IMR-90 (cell line): ENCODE results near the gene DEFB123. TPM values are rescaled to one million over a fixed set of nuclear protein-coding genes. Genes with fewer than 3 reads are reported as not detected.
"Not testable (repeated sequence)": the region's sequence is repeated elsewhere in the genome, so short reads cannot be mapped to it uniquely, and the experiment has no call there.

Experiments
- ATAC-seq: fragments of 200-7000 bp; cut with Tn5 transposase; 2 replicates; pipeline ENCODE4 v1.9.1; 2020; ENCODE audit warnings: low read depth, mild to moderate bottlenecking, moderate library complexity
- BruUV-seq: library from RNA; stranded (reverse); fragments of 400-500 nt; replicated peaks from 2 replicates; lab custom pipeline; 2021; lab: Mats Ljungman, UMichigan
- CTCF ChIA-PET: fragments of 300-600 bp; formaldehyde crosslinking; extraction: SDS; loops from one replicate; lab custom pipeline; 2021; ENCODE audit warnings: antibody characterized with exemption; lab: Yijun Ruan, JAX
- POLR2A ChIA-PET: fragments of 300-600 bp; sonication (Branson Sonifier 250); formaldehyde crosslinking; loops from one replicate; lab custom pipeline; 2022; ENCODE audit warnings: antibody characterized with exemption; ENCODE audit not compliant: unreplicated experiment; lab: Charles Lee
- DNase-seq: peaks from one replicate; pipeline ENCODE4 v3.0.0; 2013
- H2AFZ ChIP-seq: replicated peaks from 2 replicates; pipeline ENCODE3; 2013; ENCODE audit warnings: low read length, mild to moderate bottlenecking; ENCODE audit not compliant: poor library complexity
- H2AK5ac ChIP-seq: 2 replicates; pipeline ENCODE4 v1.6.1; 2013; ENCODE audit warnings: low read depth, low read length, inconsistent platforms
- H2AK9ac ChIP-seq: replicated peaks from 2 replicates; pipeline ENCODE3; 2013; ENCODE audit warnings: mild to moderate bottlenecking, low read depth, low read length, moderate library complexity; ENCODE audit not compliant: poor library complexity
- H2BK120ac ChIP-seq: 2 replicates; pipeline ENCODE4 v1.6.1; 2013; ENCODE audit warnings: low read depth, low read length, inconsistent platforms
- H2BK15ac ChIP-seq: 3 replicates; pipeline ENCODE4 v1.6.1; 2013; ENCODE audit warnings: low read depth, low read length, inconsistent platforms
- H2BK20ac ChIP-seq: 2 replicates; pipeline ENCODE4 v1.6.1; 2013; ENCODE audit warnings: low read depth, mild to moderate bottlenecking, inconsistent platforms, low read length, moderate library complexity
- H2BK5ac ChIP-seq: 2 replicates; pipeline ENCODE4 v1.6.1; 2013; ENCODE audit warnings: mild to moderate bottlenecking, low read depth, low read length, inconsistent platforms; ENCODE audit not compliant: poor library complexity, severe bottlenecking
- H3K14ac ChIP-seq: replicated peaks from 2 replicates; pipeline ENCODE4 v1.6.1; 2013; ENCODE audit warnings: low read depth, low read length, inconsistent platforms
- H3K18ac ChIP-seq: 2 replicates; pipeline ENCODE4 v1.6.1; 2013; ENCODE audit warnings: low read depth, low read length, control low read depth
- H3K23ac ChIP-seq: 2 replicates; pipeline ENCODE4 v1.6.1; 2013; ENCODE audit warnings: low read depth, low read length, inconsistent platforms
- H3K27ac ChIP-seq: 2 replicates; pipeline ENCODE4 v1.5.1; 2013; ENCODE audit warnings: mild to moderate bottlenecking, control low read depth, low read length; ENCODE audit not compliant: insufficient read depth
- H3K27me3 ChIP-seq: 2 replicates; pipeline ENCODE4 v1.6.1; 2013; ENCODE audit warnings: low read length; ENCODE audit not compliant: control insufficient read depth, insufficient read depth
- H3K36me3 ChIP-seq: 2 replicates; pipeline ENCODE4 v1.6.1; 2013; ENCODE audit warnings: low read length, mixed read lengths; ENCODE audit not compliant: control insufficient read depth, insufficient read depth
- H3K4ac ChIP-seq: 2 replicates; pipeline ENCODE4 v1.6.1; 2013; ENCODE audit warnings: low read depth, low read length, inconsistent platforms
- H3K4me1 ChIP-seq: 2 replicates; pipeline ENCODE4 v1.6.1; 2013; ENCODE audit warnings: low read length, mixed read lengths; ENCODE audit not compliant: control insufficient read depth, insufficient read depth
- H3K4me2 ChIP-seq: 2 replicates; pipeline ENCODE4 v1.6.1; 2013; ENCODE audit warnings: low read depth, mild to moderate bottlenecking, control low read depth, low read length, moderate library complexity
- H3K4me3 ChIP-seq: 2 replicates; pipeline ENCODE4 v1.5.1; 2013; ENCODE audit warnings: low read depth, mild to moderate bottlenecking, control low read depth, low read length, moderate library complexity; ENCODE audit not compliant: insufficient read depth
- H3K56ac ChIP-seq: 2 replicates; pipeline ENCODE4 v1.6.1; 2013; ENCODE audit warnings: low read length, inconsistent platforms; ENCODE audit not compliant: insufficient read depth; ENCODE audit errors: extremely low read depth
- H3K79me1 ChIP-seq, 2 experiments: 2 replicates each; pipeline ENCODE4 v1.6.1; 2013; ENCODE audit warnings: low read length in 2 of 2, inconsistent platforms in 1 of 2, low read depth in 1 of 2
- H3K9ac ChIP-seq: 2 replicates; pipeline ENCODE4 v1.6.1; 2013; ENCODE audit warnings: low read depth, low read length, control low read depth
- H3K9me1 ChIP-seq: 2 replicates; pipeline ENCODE4 v1.6.1; 2013; ENCODE audit warnings: low read length, inconsistent platforms; ENCODE audit not compliant: insufficient read depth
- H3K9me3 ChIP-seq: 2 replicates; pipeline ENCODE4 v1.6.1; 2013; ENCODE audit warnings: low read length; ENCODE audit not compliant: control insufficient read depth, insufficient read depth
- H4K20me1 ChIP-seq: 2 replicates; pipeline ENCODE4 v1.6.1; 2013; ENCODE audit warnings: low read length, inconsistent platforms; ENCODE audit not compliant: insufficient read depth
- H4K5ac ChIP-seq: 2 replicates; pipeline ENCODE4 v1.6.1; 2013; ENCODE audit warnings: mild to moderate bottlenecking, low read depth, low read length, control low read depth
- H4K8ac ChIP-seq, 2 experiments: 2 replicates each; pipeline ENCODE4 v1.6.1; 2013; ENCODE audit warnings: low read depth in 2 of 2, low read length in 2 of 2, control low read depth in 1 of 2, inconsistent platforms in 1 of 2
- H4K91ac ChIP-seq: 2 replicates; pipeline ENCODE4 v1.6.1; 2013; ENCODE audit warnings: low read depth, low read length, inconsistent platforms; ENCODE audit not compliant: insufficient read depth
- WGBS, 2 experiments: methylation state at CpG; one replicate each; pipeline versions ENCODE4 v1.1.5 to v1.1.7; 2013; ENCODE audit warnings: missing lambda C conversion rate in 2 of 2; ENCODE audit not compliant: insufficient read length in 1 of 2; ENCODE audit errors: extremely low coverage in 2 of 2; 5-methylcytosine and 5-hydroxymethylcytosine counted together
- dilution Hi-C: fragments of 300-500 bp; cut with HindIII; formaldehyde crosslinking; loops from one replicate; pipeline ENCODE4 v1.14.3; 2018; ENCODE audit warnings: low sequenced_read_pairs; ENCODE audit not compliant: unreplicated experiment
- in situ Hi-C: fragments of 300-500 bp; cut with MboI; formaldehyde crosslinking; loops from 3 replicates; pipeline ENCODE4 v1.14.3; 2019; ENCODE audit warnings: low sequenced_read_pairs, inconsistent platforms, mixed read lengths
- intact Hi-C: fragments of 100-400 bp; cut with micrococcal nuclease; formaldehyde crosslinking; loops from 2 replicates; pipeline ENCODE4 v1.10.0; 2022
- polyA plus RNA-seq, 3 experiments: library from polyadenylated mRNA; depleted of rRNA; stranded (reverse); fragments of >200 nt; gene quantifications; 2 replicates each; pipeline ENCODE4 v1.2.3, GENCODE V29; 2012; ENCODE audit warnings: low replicate concordance in 1 of 3
- total RNA-seq: library from RNA; depleted of rRNA; stranded (reverse); fragments of >200 nt; gene quantifications from 2 replicates; pipeline ENCODE4 v1.2.3, GENCODE V29; 2012

Gene DEFB123
- total and polyA plus RNA-seq, 2 of the 4 experiments (the other 2 are of a cell fraction) = not detected

GRCh38 chr20:31426891-31427551 lies 13.4 kb upstream of the DEFB123 start:
- DNase-seq, H3K27me3 ChIP-seq, ATAC-seq, H3K79me1 ChIP-seq, H3K23ac ChIP-seq, POLR2A ChIA-PET, H3K4me1 ChIP-seq, H4K8ac ChIP-seq, H2BK20ac ChIP-seq, H3K4ac ChIP-seq, H2AFZ ChIP-seq, H2AK9ac ChIP-seq, H2BK15ac ChIP-seq, intact Hi-C loops, H2AK5ac ChIP-seq, in situ Hi-C loops, CTCF ChIA-PET, H3K14ac ChIP-seq, H2BK5ac ChIP-seq, H2BK120ac ChIP-seq, H3K36me3 ChIP-seq, H3K4me2 ChIP-seq, H3K56ac ChIP-seq, H4K20me1 ChIP-seq, H3K27ac ChIP-seq, H3K9ac ChIP-seq, H4K91ac ChIP-seq, H3K9me3 ChIP-seq, dilution Hi-C loops, BruUV-seq, H4K5ac ChIP-seq, H3K4me3 ChIP-seq, H3K9me1 ChIP-seq, H3K18ac ChIP-seq: not testable (repeated sequence)
- WGBS, 2 experiments = no CpG with 5 or more reads among the region's 48 CpGs

- DNase-seq, H3K18ac ChIP-seq, H2BK120ac ChIP-seq, H3K4me1 ChIP-seq, H3K9me3 ChIP-seq, intact Hi-C loops, H3K9ac ChIP-seq, H3K4me3 ChIP-seq, CTCF ChIA-PET, H3K27me3 ChIP-seq, H3K27ac ChIP-seq, H3K9me1 ChIP-seq, H3K4ac ChIP-seq, in situ Hi-C loops, H2BK15ac ChIP-seq, ATAC-seq, H4K5ac ChIP-seq, BruUV-seq, dilution Hi-C loops, H4K91ac ChIP-seq, H2AK5ac ChIP-seq, H3K36me3 ChIP-seq, H3K23ac ChIP-seq, H3K56ac ChIP-seq, H3K14ac ChIP-seq, POLR2A ChIA-PET, H2BK20ac ChIP-seq, H2AFZ ChIP-seq, H4K20me1 ChIP-seq, H3K79me1 ChIP-seq, H3K4me2 ChIP-seq, H2BK5ac ChIP-seq, H4K8ac ChIP-seq, H2AK9ac ChIP-seq: not testable (repeated sequence)
- WGBS, 2 experiments = no CpG with 5 or more reads among the region's 31 CpGs
These were observed 12.9 kb upstream of the DEFB123 start for GRCh38 chr20:31427576-31427975.
